ENCODE results near the gene FOXC1.

Gene FOXC1

DNA sequence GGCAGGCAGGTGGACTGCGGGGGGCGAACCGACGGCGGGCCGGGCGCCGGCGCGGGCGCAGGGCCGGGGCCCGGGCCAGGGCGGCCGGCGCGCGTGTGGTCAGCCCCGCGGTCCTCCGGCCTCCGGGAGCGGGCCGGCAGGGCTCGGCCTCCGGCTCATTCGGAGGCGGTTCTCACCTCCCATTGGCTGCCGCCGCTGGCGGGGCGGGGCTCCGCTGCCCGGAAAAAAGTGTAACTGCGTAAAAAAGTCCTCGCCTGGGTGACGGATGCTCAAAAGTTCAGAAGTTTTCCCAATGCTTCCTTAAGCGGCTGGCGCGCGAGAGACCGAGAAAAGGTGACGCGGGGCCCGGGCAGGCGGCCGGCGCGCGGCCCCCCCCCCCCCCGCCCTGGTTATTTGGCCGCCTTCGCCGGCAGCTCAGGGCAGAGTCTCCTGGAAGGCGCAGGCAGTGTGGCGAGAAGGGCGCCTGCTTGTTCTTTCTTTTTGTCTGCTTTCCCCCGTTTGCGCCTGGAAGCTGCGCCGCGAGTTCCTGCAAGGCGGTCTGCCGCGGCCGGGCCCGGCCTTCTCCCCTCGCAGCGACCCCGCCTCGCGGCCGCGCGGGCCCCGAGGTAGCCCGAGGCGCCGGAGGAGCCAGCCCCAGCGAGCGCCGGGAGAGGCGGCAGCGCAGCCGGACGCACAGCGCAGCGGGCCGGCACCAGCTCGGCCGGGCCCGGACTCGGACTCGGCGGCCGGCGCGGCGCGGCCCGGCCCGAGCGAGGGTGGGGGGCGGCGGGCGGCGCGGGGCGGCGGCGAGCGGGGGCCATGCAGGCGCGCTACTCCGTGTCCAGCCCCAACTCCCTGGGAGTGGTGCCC is at the start of gene FOXC1:
Gene FOXC1 (plus strand): TSS at position 268 of the 849 bp plus-strand sequence. CDS start 531 bp downstream, at position 799.
- DNase-seq (ENCODE audit: low spot score) = no peak

DNA sequence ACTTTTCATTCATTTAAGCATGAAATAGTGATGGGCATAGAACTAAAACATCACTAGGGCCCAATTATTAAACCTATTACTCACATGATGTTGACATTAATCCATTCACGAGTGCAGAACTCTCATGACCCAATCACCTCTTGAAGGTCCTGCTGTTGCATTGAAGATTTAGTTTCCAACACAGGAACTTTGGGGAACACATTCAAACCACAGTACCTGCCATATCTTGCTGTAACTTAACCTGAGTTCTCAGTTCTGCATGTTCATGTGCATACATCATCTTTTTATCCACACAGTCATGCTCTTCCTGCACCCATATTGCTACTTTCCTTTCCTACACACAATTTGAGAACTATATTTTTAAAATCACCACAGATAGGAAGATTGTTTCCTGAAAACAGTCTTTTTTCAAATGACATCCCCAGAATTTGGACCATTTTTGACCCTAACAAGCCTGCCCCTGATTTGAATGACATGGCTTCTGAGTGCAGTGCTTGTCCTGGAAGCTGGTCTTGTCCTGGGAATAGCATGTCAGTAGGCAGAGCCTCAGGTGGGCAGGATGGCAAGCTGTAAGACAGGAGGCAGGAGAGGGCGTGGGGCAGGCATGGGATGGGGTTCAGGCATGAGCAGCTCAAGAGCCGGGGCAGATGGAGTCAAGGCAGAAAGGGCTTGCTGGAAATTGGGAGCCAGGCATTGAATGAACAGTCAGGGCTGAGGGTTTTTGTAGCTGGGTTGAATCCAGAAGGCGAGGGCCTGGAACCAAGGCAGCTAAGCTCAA is 49.2 kb upstream of the FOXC1 start:
- no peak for DNase-seq (ENCODE audit: low spot score)

DNA sequence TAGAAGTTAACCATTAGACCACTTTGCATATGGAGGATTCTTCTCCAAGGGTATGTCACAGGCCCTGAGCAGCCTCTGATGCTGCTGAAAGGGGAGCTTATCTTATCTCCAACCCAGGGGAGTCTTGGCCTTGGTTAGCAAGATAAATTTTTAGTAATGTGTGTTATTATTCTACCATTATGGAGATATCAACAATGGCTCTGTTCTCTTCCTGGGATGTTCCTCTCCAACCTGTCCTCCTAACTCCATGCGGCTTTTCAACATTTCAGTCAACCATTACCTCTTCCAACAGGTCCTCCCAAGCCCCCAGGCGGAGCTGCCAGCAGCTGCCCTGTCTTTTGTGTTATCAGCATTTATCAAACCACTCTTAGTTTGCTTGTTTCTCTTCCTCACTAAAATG is 48.4 kb upstream of the FOXC1 start:
- DNase-seq (ENCODE audit: low spot score) = no peak

DNA sequence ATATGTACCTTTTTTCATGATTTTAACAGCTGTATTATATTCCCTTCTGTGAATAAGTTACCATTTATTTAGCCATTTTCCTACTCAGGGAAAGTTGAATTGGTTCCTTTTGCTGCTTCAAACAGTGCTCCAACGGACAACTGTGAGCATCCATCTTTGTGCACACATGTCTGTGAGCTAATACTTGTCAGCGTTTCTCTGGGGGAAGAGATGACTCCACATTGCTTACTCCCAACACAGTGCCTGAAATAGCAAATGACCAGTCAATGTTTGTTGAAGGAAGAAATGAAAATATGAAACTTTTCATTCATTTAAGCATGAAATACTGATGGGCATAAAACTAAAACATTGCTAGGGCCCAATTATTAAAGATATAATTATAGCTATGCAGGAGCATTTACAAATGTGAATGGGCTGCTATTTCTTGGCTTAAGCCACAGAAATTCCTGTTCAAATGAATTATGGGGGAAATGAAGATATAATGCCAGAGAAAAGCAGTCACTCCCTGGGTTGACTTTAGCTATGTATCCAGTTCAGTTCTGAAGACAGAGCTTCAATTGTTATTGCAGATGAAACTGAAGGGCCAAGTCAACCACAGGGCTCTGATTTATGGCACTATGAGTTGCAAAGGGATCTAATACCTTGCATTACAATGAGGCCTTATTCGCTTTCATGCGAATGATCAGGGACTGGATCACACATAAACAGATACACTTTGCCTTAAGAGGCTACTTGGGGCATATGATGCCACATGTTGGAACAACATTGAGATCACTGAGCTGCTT is 47.4 kb upstream of the FOXC1 start:
- no peak for DNase-seq (ENCODE audit: low spot score)

DNA sequence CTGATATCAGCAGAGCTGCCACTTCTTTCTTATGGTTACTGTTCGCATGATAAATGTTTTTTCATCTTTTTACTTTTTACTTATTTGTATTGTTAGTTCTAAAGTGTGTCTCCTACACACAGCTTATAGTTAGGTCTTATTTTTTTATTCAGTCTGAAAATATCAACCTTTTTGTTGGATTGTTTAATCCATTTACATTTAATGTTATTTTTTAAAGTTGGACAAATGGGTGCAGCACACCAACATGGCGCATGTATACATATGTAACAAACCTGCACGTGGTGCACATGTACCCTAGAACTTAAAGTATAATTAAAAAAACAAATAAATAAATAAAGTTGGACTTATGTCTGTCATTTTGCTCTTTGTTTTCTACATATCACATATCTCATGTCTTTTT is 40.3 kb upstream of the FOXC1 start:
- no peak for DNase-seq (ENCODE audit: low spot score)

DNA sequence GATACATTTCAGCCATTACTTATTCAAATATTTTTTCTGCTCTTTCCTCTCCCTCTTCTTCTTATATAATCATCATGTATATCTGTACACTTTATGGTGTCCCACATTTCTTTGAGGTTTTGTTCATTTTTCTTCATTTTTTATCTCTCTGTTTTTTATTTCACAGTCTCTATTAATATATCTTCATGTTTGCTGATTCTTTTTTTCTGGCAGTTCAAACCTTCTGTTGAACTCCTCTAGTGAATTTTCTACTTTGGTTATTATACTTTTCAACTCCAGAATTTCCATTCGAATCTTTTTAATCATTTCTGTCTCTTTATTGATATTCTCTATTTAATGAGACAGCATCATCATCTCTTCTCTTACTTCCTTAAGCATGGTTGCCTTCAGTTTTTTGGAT is 38.9 kb upstream of the FOXC1 start:
- DNase-seq (ENCODE audit: low spot score) = no peak

DNA sequence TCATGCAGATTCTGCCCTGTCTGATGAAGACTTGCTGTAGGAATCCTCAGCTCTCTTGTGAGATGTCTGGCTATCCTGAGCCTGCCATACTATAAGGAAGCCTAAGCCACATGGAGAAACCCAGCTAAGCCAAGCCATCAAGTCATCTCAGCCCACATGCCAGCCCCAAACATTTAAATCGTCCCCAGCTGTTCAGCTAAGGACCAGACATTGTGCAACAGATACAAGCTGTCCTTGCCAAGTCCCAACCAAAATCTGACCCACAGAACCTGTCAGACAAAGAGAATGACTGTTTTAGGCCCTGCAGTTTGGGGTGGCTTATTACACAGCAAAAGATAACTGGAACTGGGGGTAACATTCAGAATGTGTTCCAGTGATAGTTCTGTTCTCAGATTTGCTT is 36.8 kb upstream of the FOXC1 start:
- no peak for DNase-seq (ENCODE audit: low spot score)

DNA sequence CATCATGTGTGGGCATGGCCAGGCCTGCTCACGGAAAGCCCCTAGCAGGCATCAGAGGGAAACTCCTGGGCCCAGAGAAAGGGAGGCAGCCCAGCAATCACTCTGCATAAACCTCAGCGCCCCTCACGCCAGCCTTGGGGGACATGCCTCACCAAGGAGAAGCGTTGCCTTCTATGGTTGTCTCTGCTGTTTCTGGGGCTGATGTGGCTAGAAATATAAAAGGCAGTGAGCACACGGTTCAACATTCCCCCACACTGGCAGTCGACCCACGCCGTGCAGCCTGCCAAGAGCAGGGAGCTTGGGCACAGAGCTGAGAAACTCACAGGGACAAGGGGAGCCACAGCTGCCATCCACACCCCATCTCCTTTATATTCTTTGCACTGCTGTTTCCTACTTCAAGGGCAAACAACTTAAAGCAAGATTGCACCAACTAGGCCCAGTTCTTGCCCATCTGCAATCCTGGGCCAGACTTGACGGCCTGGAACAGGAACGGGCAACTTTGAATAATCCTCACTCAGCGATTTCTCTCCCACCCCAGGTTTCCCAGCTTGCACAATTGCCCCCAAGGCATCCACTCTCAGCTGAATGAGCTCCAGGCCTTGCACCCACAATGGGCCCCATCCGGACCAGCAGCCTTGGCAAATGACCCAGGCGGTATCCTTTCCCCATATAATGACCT is 35.5 kb upstream of the FOXC1 start:
- no peak for DNase-seq (ENCODE audit: low spot score)

DNA sequence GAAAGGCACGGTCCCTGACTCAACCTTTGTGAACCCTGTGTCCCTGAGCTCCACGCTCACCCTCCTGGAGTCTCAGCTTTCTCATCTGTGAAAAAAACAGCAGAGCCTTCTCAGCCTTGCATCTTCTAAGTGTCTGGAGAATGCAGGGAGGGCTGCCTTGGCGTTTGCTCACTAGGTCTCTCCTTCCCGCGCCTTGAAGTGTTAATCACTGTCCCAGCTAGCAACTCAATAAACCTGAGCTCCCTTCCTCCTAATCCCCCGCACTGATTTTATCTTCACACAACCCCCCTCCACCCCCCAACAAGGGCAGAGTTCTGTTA is 34.9 kb upstream of the FOXC1 start:
- no peak for DNase-seq (ENCODE audit: low spot score)

DNA sequence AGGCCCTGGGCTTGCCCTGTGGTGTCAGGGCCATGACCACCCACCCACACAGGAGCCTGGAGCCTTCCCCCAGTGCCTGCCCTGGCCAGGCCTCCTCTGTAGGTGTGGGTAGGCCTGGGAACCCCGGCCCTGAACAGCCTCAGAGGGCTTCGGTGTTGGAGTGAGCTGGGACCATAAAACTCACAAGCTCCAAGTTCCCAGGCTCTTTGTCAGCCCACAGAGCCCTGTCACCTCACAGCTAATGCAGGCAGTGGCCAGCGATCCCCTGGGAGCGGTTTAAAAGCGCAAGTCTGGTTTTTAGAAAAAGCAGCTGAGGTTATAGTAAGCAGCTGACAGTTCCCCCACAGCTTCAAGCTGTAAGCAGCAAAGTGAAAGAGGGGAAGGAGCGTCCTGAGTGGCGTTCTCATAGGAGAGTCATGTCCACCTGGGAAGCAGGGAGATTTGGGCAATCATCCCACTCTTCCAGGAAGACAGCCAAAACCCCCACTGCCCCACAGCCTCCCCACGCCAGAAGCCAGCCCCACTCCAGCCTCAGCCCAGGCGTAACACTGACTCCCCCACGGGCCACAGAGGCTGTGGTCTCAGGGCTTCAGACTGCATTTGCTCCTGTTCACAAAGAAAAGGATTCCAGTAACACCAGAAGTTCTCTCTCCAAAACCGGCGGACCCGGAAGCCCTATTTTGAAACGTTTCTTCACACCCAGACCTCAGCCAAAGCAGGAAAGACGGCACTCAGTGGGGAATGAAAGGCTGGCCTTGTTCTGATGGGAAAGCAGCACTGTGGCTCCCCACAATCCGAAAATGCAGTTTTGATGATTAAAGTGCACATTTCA is 34.3 kb upstream of the FOXC1 start:
- DNase-seq (ENCODE audit: low spot score) = no peak

DNA sequence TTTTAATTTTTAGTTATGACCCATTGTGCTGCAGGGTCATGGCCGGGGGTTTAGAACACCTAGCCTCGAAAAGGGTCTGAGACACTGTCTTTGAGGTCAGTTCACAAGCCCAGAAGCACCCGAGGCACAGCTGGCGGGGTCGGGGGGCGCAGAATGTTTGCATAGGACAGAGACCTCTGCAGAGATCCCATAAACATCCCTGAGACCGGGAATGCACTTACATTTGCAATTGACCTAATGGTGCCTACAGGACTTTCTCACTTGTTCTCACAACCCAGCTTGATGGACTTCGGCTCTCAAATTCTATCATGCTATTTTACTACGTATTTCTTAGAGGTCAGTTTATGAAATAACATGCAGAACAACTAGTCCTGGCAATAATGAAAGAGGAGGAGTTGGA is 33.5 kb upstream of the FOXC1 start:
- DNase-seq (ENCODE audit: low spot score) = no peak

DNA sequence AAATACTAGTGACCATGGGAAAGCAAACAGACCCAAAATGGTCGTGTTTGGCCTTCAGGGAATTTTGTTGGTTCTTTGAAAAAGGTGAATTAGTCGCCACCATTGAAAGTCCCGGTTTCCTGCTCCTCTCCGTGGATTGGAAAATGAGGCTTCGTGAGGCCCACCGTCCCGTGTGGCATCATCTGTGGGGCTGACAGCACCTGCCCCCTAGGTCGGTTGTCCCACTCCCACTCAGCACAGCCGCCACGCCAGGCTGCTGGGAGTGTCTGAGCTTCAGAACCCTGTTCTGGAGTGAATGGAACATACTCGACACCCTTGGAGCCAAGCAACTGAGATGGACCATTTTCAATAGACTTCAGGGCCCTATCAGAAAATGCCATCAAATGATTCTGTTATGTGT is 33.0 kb upstream of the FOXC1 start:
- no peak for DNase-seq (ENCODE audit: low spot score)

DNA sequence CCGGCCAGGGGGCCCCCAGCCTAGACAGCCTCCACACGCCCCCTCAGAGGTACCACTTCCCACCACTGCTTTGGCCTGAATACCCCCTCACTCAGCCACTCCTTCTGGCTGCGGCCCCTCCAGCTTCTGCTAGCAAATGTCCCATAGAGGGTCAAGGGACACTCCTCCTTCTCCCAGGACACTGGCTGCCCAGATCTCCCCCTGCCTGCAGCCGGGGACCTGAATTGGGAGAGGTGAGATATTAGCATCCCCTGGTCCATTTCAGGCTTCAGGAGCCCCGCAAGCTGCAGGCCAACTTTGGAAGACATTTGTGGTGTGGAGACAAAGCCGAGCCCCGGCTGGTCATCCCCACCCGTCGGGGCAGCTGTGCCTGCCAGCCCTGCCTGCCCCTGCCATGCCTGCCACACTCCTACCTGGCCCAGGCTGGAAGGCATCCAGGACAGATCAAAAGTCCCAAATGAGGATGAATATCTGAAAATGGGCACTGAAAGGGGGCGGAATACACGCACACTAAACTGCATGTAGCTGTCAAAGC is 32.5 kb upstream of the FOXC1 start:
- DNase-seq (ENCODE audit: low spot score) = no peak

DNA sequence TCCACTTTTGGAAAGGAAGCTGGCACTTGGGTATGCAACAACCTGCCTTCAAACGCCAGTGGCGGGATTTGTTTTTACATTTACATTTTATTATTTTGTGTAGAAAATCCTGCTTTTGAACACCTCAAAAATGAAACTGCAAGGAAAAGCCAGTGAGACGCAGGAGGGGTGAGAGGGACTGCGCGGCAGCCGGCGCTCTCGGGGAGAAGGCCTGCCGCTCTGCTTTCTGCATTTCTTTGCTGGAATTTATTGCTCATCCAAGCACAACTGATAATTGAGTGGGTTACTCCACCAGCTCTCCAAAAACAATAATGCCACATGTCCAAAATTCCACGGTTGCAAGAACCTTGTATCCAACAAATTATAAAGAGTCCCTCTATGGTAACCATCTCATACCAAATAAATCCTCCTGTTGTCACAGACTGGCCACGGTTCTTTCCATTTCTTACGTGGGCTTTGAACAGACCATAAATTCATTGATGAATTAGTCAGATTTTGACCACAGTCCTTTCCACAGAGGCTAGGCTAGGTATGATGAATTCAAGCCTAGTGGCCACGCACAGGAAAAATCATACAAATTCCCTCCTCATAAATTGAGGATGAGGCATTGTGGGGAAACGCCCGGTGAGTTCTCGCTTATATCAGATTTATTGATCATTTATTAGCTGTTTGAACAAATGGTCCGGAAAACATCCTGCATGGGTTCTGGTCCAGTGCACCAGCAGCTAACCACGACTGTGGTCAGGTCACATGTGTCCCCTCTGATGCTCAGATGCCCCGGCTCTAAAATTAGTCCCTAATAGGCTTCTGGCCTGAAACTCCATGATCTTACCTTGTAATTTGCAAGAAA is 31.6 kb upstream of the FOXC1 start:
- DNase-seq (ENCODE audit: low spot score) = no peak

DNA sequence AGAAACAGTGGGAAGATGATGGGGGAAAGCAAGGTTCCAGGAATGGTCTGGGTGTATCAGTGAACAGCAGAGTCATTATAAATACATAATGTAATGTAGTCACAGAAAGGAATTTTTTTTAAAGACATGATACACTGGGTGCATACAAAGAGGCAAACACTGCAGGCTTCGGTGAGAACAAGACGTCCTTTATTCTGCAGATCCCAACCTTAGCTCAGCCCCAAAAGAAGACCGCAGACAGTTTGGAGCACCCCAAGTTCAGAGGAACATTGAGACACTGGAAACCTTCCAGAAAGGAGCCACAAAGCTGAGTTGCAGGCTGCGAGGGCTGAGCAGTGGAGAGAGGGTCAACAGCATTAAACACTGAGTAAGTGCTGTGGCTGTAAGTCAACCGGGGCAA is 30.6 kb upstream of the FOXC1 start:
- DNase-seq (ENCODE audit: low spot score) = no peak

DNA sequence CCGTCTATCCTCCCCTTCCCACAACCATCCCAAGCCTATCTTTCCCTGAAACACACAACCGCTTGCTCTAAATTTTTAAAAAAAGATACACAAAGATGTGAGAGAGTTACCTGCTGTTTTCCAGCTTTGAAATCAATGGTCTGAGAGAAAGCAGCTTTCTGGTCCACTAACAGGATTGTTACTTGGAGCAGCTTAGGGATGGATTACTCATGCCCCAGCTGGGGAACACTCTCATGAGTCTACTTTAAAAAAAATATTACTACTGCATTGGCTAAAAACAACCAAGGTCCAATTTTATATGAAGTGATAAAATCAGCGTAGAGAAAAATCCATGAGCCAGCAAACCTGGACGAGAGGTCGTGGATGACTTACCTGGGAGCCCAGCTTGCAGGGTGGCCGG is 29.6 kb upstream of the FOXC1 start:
- no peak for DNase-seq (ENCODE audit: low spot score)

DNA sequence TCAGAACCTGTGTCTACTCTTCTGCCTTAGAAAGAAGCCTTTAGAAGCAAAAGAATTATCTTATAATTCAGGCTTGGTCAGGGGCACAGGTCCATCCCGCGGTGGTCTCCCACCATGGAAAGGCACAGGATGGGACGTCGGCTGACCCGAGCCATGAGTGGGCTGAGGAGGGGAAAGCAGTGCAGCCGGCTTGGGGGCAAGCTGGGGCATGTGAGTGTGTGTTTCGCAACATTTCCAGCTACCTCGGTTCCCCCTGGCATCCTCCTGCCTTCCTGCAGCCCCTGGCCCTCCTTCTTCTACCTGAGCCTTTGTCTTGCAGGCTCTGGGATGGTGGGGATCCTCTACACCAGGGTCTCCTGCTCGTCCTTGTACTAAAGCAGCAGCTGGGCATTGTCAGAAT is 29.1 kb upstream of the FOXC1 start:
- DNase-seq (ENCODE audit: low spot score) = no peak

DNA sequence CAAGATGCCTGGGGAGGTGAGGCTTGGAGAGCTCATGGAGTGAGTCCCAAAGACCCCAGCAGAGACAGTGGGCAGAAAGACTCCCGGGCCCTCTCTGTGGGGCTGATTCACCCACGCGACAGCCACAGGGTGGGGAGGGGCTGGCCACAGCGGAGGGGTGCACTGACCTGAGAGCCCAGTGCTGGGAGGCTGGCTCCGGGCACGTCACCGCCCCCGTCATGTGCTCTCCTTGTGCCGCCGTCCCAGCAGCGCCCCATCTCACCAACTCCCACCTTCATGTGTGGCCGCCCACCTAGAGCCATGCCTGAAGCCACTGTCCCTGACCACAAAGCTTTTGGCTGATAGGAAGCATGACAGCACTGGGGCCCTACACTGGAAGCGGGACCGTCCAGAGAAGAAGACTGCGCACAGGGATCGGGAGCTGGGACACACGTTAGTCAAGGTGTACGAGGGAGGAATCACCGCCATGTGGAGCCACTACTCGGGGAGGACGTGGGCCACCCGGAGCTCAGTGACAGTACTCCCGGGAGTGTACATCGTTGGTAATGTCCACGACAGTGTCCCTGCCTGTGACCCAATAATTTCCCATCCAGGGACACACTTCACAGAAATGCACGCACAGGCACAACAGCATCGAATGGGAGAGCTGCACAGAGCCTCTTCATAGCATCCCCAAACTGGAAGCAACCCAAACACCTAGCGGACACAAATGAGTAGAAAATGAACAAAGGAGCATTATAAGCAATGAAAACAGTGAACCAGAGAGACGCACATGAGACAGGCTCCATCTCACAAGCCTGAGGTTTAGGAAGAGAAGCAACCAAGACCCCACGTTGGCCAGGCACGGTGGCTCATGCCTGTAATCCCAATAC is 28.4 kb upstream of the FOXC1 start:
- no peak for DNase-seq (ENCODE audit: low spot score)

DNA sequence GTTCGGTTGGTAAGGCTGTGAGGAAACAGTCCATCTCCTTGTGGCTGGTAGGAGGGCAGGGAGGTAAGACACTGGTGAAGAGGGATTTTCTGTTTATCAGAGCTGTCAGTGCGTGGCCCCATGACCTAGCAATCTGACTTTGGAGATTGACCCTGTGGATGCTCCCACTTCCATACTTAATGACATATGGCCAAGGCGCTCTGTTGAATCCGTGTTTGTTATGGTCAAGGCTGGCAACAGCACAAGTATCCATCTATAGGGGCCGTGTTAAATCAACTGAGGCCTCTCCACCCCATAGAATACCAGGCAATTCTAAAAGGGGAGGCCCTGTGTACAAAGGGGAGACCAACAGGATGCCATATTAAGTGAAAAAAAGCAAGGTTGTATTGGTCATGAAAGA is 25.6 kb upstream of the FOXC1 start:
- no peak for DNase-seq (ENCODE audit: low spot score)
